Jurkat, Clone E6-1 (cell line): ENCODE data around the gene UBE3D.
"Not testable (repeated sequence)": the region's sequence is repeated elsewhere in the genome, so short reads cannot be mapped to it uniquely, and the experiment has no call there.

Source experiments
- DNase-seq: peaks from one replicate; pipeline ENCODE4 v3.0.0-alpha.2; 2011; ENCODE audit warnings: low read depth, low spot score
- H3K4me3 ChIP-seq: 2 replicates; pipeline ENCODE4 v1.5.1; 2011; ENCODE audit warnings: mild to moderate bottlenecking, low read length, control low read depth, moderate library complexity

UBE3D gene

GRCh38 chr6:83061190-83061589 is 4.5 kb downstream of the UBE3D start:
- DNase-seq: no peak

GRCh38 chr6:83057705-83058321 is 7.8 kb downstream of the UBE3D start:
- H3K4me3 ChIP-seq: no peak overlapping the region
- DNase-seq: no peak

More at GRCh38 chr6:83061190-83061589, 4.5 kb downstream of the UBE3D start:
- no peak overlapping the region for H3K4me3 ChIP-seq

GRCh38 chr6:83055366-83055964 is 10.2 kb downstream of the UBE3D start:
- no peak overlapping the region for H3K4me3 ChIP-seq
- DNase-seq: no peak

GRCh38 chr6:83053678-83054077 is 12.0 kb downstream of the UBE3D start:
- H3K4me3 ChIP-seq: no peak overlapping the region
- no peak for DNase-seq

GRCh38 chr6:83051377-83052172 is 14.1 kb downstream of the UBE3D start:
- no peak for DNase-seq
- no peak overlapping the region for H3K4me3 ChIP-seq

GRCh38 chr6:83047065-83047754 is 18.4 kb downstream of the UBE3D start:
- H3K4me3 ChIP-seq: no peak overlapping the region
- DNase-seq: no peak

- no peak overlapping the region for H3K4me3 ChIP-seq
These were observed 21.4 kb downstream of the UBE3D start for GRCh38 chr6:83044091-83044768.

GRCh38 chr6:83042467-83043053 is 23.1 kb downstream of the UBE3D start:
- no peak overlapping the region for H3K4me3 ChIP-seq
- no peak for DNase-seq

More at GRCh38 chr6:83044091-83044768, 21.4 kb downstream of the UBE3D start:
- DNase-seq: no peak

- H3K4me3 ChIP-seq: no peak overlapping the region
- DNase-seq: no peak
These were observed 27.4 kb downstream of the UBE3D start for GRCh38 chr6:83038246-83038645.

GRCh38 chr6:83031689-83032088 is 34.0 kb downstream of the UBE3D start:
- H3K4me3 ChIP-seq: no peak overlapping the region
- DNase-seq: no peak

GRCh38 chr6:83019741-83020140 is 45.9 kb downstream of the UBE3D start:
- H3K4me3 ChIP-seq: no peak overlapping the region
- no peak for DNase-seq

GRCh38 chr6:83011131-83011530 is 54.5 kb downstream of the UBE3D start:
- DNase-seq, H3K4me3 ChIP-seq: not testable (repeated sequence)

GRCh38 chr6:83008626-83009025 is 57.0 kb downstream of the UBE3D start:
- H3K4me3 ChIP-seq: no peak overlapping the region

GRCh38 chr6:83006270-83006905 is 59.3 kb downstream of the UBE3D start:
- no peak overlapping the region for H3K4me3 ChIP-seq

More at GRCh38 chr6:83008626-83009025, 57.0 kb downstream of the UBE3D start:
- no peak for DNase-seq

GRCh38 chr6:82996156-82996555 is 69.5 kb downstream of the UBE3D start:
- no peak overlapping the region for H3K4me3 ChIP-seq
- no peak for DNase-seq

More at GRCh38 chr6:83006270-83006905, 59.3 kb downstream of the UBE3D start:
- DNase-seq: no peak

GRCh38 chr6:82995066-82995465 is 70.6 kb downstream of the UBE3D start:
- H3K4me3 ChIP-seq: no peak overlapping the region
- no peak for DNase-seq

- H3K4me3 ChIP-seq: no peak overlapping the region
- no peak for DNase-seq
These were observed 75.8 kb downstream of the UBE3D start for GRCh38 chr6:82989736-82990290.

- no peak overlapping the region for H3K4me3 ChIP-seq
- DNase-seq: no peak
These were observed 76.7 kb downstream of the UBE3D start for GRCh38 chr6:82988930-82989351.
